GM18526 (cell line): Measurements from ENCODE around the gene PSME3IP1.

Experiments used
- POLR2A ChIP-seq: IDR thresholded peaks from 3 replicates; pipeline ENCODE4 v1.6.1; 2011; ENCODE audit not compliant: insufficient read length; ENCODE audit errors: extremely low read depth

PSME3IP1 gene

DNA sequence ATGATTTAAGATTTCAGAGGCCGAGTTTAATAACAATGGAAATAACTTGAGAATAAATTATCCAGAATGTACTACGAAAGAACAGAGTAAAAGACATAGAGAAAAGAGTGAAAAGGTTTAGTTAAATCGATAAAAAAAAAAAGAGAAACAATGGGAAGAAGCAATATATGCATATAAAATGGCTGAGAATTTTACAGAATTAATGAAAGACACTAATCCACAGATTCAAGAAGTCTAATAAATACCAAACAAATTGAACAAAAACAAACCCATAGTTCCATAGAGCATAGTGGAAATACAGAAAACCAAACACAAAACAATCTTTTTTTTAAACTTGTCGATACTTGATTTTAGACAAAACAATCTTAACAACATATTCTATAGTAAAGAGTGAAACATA lies 1.7 kb downstream of the PSME3IP1 start:
- no peak for TF ChIP-seq POLR2A

DNA sequence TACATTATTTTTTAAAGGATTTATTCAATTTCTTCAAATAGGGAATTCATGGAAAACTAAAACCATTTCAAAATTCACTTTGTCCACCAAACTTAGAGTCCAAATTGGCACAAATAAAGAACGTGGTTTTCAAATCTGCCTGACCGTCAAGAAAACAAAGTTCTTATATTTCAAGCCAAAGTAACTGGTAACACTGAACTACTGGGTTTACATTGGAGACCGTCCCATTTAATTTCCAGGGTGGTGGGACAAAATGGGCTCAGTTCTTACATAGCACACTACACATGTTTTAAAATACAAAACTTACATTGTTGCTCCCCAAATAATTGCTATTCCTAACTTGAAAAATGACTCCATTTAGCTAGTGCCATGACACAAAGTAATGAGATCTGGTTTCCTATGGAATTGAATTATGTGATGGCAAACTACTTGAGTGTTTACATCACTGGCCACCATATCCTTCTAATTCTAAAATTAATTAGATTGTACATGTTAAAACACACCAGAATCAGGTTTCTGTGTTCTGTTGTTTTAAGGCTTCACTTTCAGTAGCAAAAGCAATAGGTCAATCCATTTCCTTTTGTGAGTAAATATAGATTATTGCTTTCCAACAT lies 6.5 kb downstream of the PSME3IP1 start:
- no peak for TF ChIP-seq POLR2A

DNA sequence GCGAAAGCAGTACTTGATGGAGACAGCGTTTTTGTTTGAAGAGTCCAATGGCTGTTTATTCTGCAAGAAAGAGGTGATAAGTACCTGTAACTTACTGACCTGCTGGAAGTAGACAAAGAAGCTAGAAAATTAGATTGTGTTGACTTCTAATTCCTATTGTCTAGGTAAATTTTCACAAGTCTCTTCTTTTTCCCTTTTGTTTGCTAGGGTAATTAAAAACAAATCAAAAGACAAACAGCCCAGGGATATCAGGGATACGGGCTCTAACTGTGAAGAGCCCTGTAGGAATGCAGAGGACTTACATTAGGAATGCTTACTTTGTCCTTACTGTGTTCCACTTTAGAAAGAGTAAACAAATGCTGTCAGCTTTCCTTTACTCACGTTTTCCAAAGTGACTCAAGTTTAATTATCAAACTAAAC lies 7.0 kb downstream of the PSME3IP1 start:
- TF ChIP-seq POLR2A: no peak

DNA sequence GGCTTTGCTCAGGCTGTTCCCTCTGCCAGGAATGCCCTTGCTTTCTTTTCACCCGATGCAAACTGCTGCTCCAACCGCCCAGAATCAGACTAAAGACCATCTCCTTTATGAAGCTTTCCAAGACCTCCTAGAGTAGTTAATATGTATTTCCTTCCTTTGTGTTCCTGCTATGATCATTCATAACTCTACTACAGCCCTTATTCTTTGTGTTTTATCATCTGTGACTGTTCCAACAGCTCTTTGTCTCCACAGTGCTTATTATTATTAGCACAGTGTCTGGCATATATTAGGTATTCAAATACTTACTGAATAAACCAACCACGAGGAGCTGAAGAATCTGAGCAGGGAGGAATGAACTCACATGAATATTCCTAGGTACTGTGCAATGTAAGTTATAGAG lies 7.6 kb downstream of the PSME3IP1 start:
- TF ChIP-seq POLR2A: no peak

DNA sequence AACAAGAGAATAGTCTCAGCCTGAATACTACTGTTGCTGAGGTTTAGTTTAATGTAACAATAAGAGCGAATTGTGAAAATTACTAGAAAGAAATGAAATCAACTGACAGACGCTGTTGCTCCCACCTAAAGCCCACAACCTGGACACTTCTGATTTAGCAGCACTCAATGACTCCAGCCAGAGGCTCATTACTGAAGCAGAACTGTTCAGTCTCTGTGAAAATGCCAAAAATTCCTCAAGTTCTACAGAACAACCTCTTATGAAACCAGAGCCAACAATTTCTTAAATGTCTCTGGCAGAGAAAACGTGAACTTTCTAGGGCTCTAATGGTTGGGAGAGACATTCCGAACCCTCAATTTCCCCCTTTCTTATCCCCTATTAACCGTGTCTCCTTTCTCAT lies 9.9 kb downstream of the PSME3IP1 start:
- TF ChIP-seq POLR2A: no peak

DNA sequence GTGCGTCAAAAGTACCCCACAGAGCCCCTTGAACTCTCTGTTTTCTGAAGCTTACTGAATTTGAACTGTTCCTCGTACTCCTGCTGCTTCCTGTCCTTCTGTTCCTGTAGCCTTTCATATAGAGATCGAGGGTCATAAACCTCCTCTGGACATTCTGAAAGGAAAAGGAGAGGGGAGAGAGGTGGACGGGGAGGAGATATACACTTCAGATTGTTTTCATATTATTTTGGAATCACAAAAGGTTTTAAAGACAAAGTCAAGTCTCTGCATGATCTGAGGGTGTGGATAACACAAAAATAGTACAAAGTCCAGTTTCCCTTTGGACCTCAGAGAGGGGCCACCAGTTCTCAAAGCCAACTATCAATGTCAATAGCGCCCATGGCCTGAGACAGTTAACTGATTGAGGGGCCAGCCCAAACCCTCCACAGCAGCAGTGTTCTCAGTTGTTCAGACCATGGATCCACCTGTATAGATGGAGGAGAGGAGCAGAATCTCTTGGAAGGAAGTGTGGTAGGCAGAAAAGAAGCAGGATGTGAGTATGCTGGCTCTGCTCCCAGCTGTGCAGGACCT lies 13.0 kb downstream of the PSME3IP1 start:
- TF ChIP-seq POLR2A: no peak

DNA sequence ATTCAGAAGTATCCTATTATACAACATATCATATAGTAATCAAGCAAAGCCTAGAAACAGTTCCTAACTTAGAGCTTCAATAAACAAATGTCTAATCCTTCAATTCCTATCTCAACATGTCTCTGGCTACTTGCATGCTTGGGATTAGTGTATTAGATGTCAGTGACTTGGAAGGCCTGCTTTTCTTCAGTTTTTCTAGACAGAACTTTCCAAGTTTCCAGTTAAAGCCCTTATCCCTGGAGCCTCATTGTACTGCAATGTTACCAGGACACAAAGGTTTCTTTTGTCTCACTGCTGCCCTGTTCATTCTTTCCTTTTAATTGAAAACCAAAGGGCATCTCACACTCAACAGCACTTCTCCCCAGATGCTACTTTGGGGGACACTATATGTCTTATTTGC lies 16.5 kb downstream of the PSME3IP1 start:
- no peak for TF ChIP-seq POLR2A

DNA sequence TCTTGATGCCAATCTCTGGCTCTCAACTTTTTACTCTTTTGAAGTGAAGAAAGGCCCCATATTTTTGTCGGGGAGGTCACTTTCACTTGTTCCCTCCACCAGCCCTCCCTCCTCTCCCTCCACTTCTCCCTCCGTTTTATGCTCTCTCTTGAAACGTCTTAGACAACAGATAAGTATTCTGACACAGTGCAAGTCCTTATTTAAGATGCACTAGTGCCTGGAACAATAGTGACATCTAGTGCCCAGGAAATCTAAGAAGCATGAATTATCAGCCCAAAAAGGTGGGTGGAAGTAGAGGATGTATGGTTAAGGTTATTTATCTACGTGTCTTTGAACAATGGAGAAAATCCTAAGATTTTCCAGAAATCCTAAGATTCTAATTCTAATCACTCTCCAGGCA lies 17.9 kb downstream of the PSME3IP1 start:
- TF ChIP-seq POLR2A: no peak

DNA sequence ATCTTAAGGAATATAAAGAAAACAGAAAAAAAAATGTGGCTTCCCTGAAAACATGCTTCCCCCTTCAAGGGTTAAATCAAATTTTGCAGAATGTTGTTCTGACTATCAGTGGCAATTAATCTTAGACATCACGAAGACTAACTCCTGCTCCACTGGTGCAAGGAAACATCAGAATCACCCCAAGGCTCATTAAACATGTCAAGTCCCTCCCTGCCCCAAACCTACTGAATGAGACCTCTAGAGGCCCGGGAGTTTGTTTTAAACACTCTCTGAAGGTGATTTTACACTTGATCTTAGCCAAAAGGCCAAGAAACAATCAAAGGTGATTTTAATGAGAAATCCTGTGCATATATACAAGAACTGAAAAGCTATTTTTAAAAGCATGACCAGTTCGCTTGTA lies 18.3 kb downstream of the PSME3IP1 start:
- no peak for TF ChIP-seq POLR2A

DNA sequence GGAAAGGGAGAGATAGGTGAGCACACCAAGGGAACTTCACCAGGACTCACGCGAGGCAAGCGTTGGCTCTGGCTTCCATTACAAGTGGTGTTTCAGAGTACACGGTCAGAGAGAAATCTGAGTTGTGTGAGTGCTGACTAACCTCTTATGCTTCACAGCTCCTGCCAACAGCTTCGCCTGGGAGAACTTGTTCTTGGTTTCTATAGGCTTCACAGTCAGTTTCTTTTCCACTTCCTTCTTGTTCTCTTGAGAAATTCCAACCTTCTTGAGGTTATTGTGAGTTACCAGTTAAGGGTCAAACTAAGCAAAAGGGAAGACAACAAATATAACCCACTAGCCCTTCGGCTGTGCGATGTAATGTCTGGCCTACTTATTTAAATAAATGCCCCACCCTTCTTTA lies 18.9 kb downstream of the PSME3IP1 start:
- TF ChIP-seq POLR2A: no peak

DNA sequence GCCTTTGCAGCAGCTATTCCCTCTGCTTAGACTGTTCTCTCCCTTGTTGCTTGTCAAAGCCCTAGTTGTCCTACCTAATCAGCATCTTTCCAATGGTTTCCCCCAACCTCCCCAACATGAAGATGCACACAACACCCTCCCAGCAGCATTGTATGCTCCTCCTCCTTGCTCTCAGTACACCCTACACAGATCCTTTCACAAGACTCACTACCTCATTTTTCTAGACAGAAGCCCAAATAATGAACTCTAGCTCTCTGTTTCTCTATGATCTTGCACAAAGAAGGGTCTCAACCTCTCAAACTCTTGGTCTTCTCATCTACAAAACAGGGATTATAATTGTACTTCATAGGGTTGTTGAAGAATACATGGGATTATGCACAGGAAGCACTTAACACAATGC lies 19.4 kb downstream of the PSME3IP1 start:
- no peak for TF ChIP-seq POLR2A

DNA sequence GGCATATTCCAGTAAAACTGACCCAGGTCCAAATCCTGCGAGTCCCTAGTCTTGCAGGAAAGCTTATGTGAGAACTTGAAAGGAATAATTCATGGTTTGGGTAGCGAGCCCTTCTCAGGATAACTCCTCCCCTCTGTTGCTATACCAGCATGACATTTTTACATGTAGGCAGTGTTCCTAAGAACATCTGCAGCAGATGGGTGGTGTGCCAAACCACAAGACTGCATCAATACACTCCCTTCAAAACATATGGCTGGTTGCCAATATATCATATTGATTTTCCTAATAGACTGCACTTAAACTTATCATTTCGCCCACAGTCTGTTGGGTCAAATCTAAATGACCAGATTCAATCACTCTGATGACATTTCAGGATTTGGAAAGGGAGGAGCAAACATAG lies 19.9 kb downstream of the PSME3IP1 start:
- no peak for TF ChIP-seq POLR2A

DNA sequence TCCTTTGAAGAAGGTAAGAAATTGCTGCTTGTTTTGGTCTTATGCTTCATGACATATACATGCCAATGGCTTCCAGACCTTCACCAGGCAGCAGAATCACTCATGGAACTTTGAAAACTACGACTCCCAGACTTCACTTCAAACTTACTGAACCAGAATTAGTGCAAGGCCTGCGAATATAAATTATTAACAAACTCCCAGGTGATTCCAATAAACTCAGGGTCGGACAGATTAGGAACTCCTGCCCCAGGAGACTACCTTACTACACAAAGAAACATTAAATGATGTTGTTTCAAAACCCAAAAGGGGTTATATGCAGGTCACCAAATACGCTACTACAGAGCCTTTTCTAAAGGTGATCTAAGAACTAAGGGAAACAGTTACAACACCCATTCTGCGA lies 20.4 kb downstream of the PSME3IP1 start:
- no peak for TF ChIP-seq POLR2A

DNA sequence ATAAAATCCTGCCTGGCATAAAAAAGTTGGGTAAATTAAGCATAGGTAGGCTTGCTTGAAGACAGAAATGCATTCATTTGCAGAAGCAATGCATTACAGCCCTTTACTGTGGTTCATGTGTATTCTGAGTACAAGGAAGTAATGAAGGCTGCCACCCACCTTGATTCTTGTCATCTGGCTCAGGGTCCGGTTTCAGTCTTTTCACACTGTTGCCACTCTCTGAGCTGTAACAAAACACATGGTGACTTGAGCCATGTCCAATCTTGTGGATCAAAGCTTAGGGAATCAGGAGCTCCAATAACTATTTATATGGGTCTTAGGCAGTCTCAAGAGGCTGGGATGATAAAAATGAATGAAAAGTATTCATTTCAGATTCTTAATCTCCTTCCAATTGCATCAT lies 22.0 kb downstream of the PSME3IP1 start:
- no peak for TF ChIP-seq POLR2A

DNA sequence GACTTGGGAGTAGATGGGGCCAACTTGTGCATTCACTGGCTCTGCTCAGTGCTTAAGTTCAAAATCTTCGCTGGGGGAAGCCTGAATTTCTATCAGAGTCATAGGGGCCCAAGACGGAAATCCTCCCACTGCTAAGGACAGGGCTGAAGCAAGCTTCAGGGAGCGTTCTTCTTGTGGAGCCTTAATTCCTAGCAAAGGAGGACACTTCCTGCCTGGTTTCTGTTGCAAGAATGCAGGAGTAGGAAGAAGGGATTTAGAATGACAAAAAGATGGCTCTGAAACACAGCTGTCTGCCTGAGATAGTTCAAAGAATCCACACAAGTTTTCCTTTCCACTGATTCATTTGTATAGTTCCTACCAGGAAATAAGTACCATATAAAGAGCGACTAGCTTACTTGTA lies 26.4 kb downstream of the PSME3IP1 start:
- no peak for TF ChIP-seq POLR2A

DNA sequence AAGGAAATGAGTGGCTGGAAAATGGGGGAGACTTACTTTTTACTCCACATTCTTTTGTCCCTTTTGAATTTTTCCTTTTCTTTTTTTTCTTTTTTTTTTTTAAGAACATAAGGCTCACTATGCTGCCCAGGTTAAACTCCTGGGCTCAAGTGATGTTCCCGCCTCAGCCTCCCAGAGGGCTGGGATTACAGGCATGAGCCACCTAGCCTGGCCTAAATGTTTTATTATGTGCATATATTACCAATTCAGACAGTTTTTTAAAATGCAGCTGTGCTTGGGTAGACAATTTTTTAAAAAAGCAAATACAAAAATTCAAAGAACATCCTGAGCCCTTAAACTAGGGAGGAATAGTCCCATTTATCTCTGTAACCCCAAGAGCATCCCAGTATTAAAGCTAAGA lies 28.3 kb downstream of the PSME3IP1 start:
- TF ChIP-seq POLR2A: no peak

DNA sequence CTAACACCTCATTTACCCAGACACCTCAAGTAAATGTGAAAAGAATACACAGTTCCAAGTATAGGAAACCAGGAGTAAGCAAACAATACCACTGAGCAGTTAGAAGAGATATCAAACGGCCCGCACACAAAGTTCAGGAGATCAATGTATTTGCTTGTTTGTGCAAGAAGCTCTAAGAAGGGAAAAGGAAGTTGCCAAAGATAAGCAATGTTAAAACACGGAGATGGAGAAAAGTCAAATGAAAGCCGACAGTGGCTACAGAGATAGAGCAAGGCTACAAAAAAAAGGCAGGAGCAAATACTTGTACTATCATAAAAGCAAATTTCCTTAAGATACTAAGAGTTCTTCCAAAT lies 29.5 kb downstream of the PSME3IP1 start:
- no peak for TF ChIP-seq POLR2A
